Measurements from ENCODE around the gene PDP2. TPM values are rescaled to one million over a fixed set of nuclear protein-coding genes. Genes with fewer than 3 reads are reported as not detected.
"Not testable (repeated sequence)": the region's sequence is repeated elsewhere in the genome, so short reads cannot be mapped to it uniquely, and the experiment has no call there.

The PDP2 gene
- total and polyA plus RNA-seq, 7 donors = 2.6 to 8.3 (median 5.1) TPM

DNA sequence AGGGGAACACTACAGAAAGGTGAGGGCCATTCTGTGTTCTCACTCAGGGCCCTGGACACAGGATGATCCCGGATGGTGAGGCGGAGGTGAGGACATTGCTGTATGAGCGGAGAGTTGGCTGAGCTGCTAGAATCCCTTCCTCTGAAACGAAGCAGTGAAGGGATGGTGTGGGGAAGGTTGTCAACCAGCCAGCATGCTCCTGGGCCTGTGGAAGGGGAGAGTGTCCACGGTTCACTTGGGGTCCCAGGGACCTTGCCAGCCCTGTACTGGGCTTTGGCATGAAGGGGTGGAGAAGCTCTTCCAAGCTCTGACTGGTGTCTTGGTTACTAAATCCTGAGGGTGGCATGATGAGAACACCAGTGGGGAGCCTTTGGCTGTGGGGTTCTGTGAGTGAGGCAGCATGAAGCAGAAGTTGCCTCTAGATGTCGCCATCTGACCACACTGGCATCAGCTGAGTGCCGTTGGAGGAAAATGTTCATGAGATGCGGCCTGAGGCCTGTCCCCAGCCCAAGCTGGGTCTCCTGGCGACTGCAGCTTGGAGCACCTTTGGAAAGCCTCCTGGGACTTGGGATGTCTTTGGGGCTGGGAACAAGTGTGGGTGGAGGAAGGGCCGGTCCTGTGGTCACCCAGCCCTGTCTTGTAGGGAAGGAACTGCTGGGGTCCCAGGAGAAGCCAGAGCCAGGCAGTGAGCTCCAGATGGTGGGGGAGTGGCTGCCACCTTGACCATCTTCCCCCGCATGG lies 14.8 kb downstream of the PDP2 start:
- no peak overlapping the region for H3K27ac ChIP-seq
- no peak overlapping the region for H3K4me3 ChIP-seq
- DNase-seq = peak; percentile 82
- no peaks in the 10 kb centered on the region for H3K9me3 ChIP-seq
- peaks cover 0 to 31% (median 28%) of the 10 kb centered on the region in 4 donors for H3K4me1 ChIP-seq
- intact Hi-C loops (cut with DNase I) = loop anchor here (1.0 to 10.0 kb wide), 2 partner anchors 33 to 260 kb away; partner anchors contain the start of genes B3GNT9, FBXL8 and TRADD
- TF ChIP-seq EP300 (IDR thresholded peaks at IDR 0.05) = no peak
- TF ChIP-seq POLR2AphosphoS5 (IDR thresholded peaks at IDR 0.05) = peak in 1 of 4 donors; percentile 10
- peak; percentile 63 to 83 (median 79) for TF ChIP-seq CTCF (IDR thresholded peaks at IDR 0.05)
- no peak for TF ChIP-seq POLR2A (IDR thresholded peaks at IDR 0.05)
- H3K36me3 ChIP-seq = no peaks in the 10 kb centered on the region
- 39 to 48% methylated on average over 11 of the region's 11 CpGs for WGBS, 2 donors
- no peaks in the 10 kb centered on the region for H3K27me3 ChIP-seq

GRCh38 chr16:66895689-66895979 lies 15.3 kb downstream of the PDP2 start:
- Histone ChIP-seq H3K9me3 (no peaks in the 10 kb centered on the region), H3K4me1 (peaks cover 0 to 36% (median 33%) of the 10 kb centered on the region in 4 donors), H3K27me3 (no peaks in the 10 kb centered on the region), H3K4me3 (no peak overlapping the region), H3K27ac (no peak overlapping the region), H3K36me3 (no peaks in the 10 kb centered on the region)
- intact Hi-C loops (cut with DNase I) = loop anchor here (1.0 to 10.0 kb wide), 2 partner anchors 33 to 259 kb away; partner anchors contain the start of genes B3GNT9, FBXL8 and TRADD
- no peak for TF ChIP-seq EP300 (IDR thresholded peaks at IDR 0.05)
- no peak for TF ChIP-seq CTCF (IDR thresholded peaks at IDR 0.05)
- TF ChIP-seq POLR2A (IDR thresholded peaks at IDR 0.05) = no peak
- TF ChIP-seq POLR2AphosphoS5 (IDR thresholded peaks at IDR 0.05) = no peak
- WGBS, 2 donors = 87 to 92% methylated on average over 5 of the region's 5 CpGs
- no peak for DNase-seq

DNA sequence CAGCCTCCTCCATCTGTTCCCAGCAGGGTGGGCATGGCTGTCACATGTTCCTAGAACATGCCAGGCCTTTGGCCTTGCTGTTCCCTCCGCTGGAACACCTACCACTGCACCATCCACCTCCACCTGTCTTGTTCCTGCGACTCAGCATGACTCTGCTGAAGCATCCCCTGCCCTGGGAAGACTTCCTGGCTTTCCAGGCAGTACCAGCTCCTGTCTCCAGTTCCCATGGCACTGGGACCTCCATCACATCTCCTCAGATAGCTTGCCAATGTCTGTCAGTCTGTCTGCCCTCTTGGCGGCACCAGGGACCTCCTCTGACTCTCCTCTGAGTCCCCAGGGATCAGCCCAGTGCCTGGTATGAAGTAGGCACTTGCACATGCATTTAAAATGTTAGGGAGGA lies 15.7 kb downstream of the PDP2 start:
- H3K4me3 ChIP-seq = no peak overlapping the region
- WGBS, 2 donors = 91 to 94% methylated on average over 3 of the region's 3 CpGs
- H3K27ac ChIP-seq = no peak overlapping the region
- no peaks in the 10 kb centered on the region for H3K9me3 ChIP-seq
- no peak for DNase-seq
- TF ChIP-seq POLR2AphosphoS5 (IDR thresholded peaks at IDR 0.05) = no peak
- no peak for TF ChIP-seq EP300 (IDR thresholded peaks at IDR 0.05)
- no peak for TF ChIP-seq POLR2A (IDR thresholded peaks at IDR 0.05)
- intact Hi-C loops (cut with DNase I) = loop anchor here (1.0 to 10.0 kb wide), 2 partner anchors 32 to 259 kb away; partner anchors contain the start of genes B3GNT9, FBXL8 and TRADD
- H3K4me1 ChIP-seq = peaks cover 0 to 40% (median 36%) of the 10 kb centered on the region in 4 donors
- H3K36me3 ChIP-seq = no peaks in the 10 kb centered on the region
- no peaks in the 10 kb centered on the region for H3K27me3 ChIP-seq

GRCh38 chr16:66896682-66897081 lies 16.4 kb downstream of the PDP2 start:
- DNase-seq, H3K9me3 ChIP-seq, H3K36me3 ChIP-seq, H3K27ac ChIP-seq, H3K27me3 ChIP-seq, H3K4me3 ChIP-seq: not testable (repeated sequence)
- intact Hi-C loops (cut with DNase I) = loop anchor here (10.0 kb wide), 1 partner anchor 258 kb away; the partner anchor contains the start of genes B3GNT9, FBXL8 and TRADD
- peaks cover 0 to 47% (median 43%) of the 10 kb centered on the region in 4 donors for H3K4me1 ChIP-seq
- WGBS, 2 donors = 25 to 71% methylated on average over 5 of the region's 5 CpGs

- no peaks in the 10 kb centered on the region for H3K9me3 ChIP-seq
- no peaks in the 10 kb centered on the region for H3K36me3 ChIP-seq
- H3K27me3 ChIP-seq = no peaks in the 10 kb centered on the region
- no peak for TF ChIP-seq CTCF (IDR thresholded peaks at IDR 0.05)
- TF ChIP-seq EP300 (IDR thresholded peaks at IDR 0.05) = no peak
- no peak for TF ChIP-seq POLR2AphosphoS5 (IDR thresholded peaks at IDR 0.05)
- TF ChIP-seq POLR2A (IDR thresholded peaks at IDR 0.05) = no peak
- WGBS, 2 donors = 81 to 82% methylated on average over 3 of the region's 3 CpGs
- peak overlapping the region; percentile 84 to 96 (median 90) for H3K27ac ChIP-seq
- DNase-seq = no peak
- H3K4me3 ChIP-seq = no peak overlapping the region
- H3K4me1 ChIP-seq = peaks cover 0 to 62% (median 57%) of the 10 kb centered on the region in 4 donors
- intact Hi-C loops (cut with DNase I) = loop anchor here (1.0 to 10.0 kb wide), 2 partner anchors 27 to 257 kb away; partner anchors contain the start of genes B3GNT9, FBXL8, RRAD and TRADD
These were observed 17.9 kb downstream of the PDP2 start for GRCh38 chr16:66898207-66898606.
